ENCODE results near the gene CD59. TPM values are rescaled to one million over a fixed set of nuclear protein-coding genes. Genes with fewer than 3 reads are reported as not detected.

CD59 gene
- total and polyA plus RNA-seq, 9 of the 15 experiments (the other 6 are each of a cell fraction or from before 2014, with no cell fraction given) = 38.1 to 338 (median 173) TPM

DNA sequence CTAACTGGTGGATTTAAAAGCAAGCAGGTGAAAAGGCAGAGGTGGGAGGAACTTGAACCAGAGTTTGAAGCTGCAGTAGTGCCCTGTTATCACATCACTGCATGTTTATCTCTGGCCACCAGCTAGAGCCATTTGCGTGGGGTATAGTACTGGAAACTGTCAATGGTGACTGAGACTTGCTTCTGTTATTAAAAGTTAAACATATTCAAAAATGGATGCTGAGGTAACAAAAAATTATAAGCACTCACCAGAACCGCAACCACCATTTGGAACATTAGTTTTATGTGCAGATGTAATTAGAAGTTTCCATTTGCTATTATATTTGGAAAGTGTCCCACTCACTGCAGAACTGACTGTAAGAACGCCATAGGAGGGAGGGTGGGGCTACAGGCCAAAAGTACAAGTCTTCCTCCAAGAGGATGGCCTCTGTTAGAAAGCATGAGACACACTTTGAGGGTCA, 1.2 kb upstream of the CD59 start (continued):
- TF ChIP-seq TCF7 (IDR thresholded peaks at IDR 0.05; ENCODE audit: borderline replicate concordance) (peak; percentile 44; the same call in 1 of the 2 replicates), ATF7 (IDR thresholded peaks at IDR 0.05) (0 out of 2 replicates have a peak, but pooled peaks have one; percentile 36), NBN (IDR thresholded peaks at IDR 0.05; ENCODE audit: low read depth) (peak; percentile 84; the same call in 1 of the 2 replicates), NCOA2 (IDR thresholded peaks at IDR 0.05; ENCODE audit: partially characterized antibody in 2 of 2) (no peak), GATAD2A (IDR thresholded peaks at IDR 0.05) (peak; percentile 75; the same call in 1 of the 2 replicates), SIX5 (IDR thresholded peaks at IDR 0.05; ENCODE audit: borderline replicate concordance in 1 of 2, insufficient read depth in 1 of 2, low read depth in 1 of 2, low read length in 2 of 2) (no peak), RBM22 (IDR thresholded peaks at IDR 0.05; ENCODE audit: low read depth, low read length, poor library complexity, severe bottlenecking) (no peak), SNRNP70 (optimal IDR thresholded peaks at IDR 0.05; ENCODE audit: low read depth, low read length) (no peak), HNRNPUL1 (IDR thresholded peaks at IDR 0.05; ENCODE audit: low read length) (no peak), MCM2 (IDR thresholded peaks at IDR 0.05; ENCODE audit: low read depth) (no peak), TAL1 (IDR thresholded peaks at IDR 0.05) (peak; percentile 95)
- TF ChIP-seq, protein P1, sequence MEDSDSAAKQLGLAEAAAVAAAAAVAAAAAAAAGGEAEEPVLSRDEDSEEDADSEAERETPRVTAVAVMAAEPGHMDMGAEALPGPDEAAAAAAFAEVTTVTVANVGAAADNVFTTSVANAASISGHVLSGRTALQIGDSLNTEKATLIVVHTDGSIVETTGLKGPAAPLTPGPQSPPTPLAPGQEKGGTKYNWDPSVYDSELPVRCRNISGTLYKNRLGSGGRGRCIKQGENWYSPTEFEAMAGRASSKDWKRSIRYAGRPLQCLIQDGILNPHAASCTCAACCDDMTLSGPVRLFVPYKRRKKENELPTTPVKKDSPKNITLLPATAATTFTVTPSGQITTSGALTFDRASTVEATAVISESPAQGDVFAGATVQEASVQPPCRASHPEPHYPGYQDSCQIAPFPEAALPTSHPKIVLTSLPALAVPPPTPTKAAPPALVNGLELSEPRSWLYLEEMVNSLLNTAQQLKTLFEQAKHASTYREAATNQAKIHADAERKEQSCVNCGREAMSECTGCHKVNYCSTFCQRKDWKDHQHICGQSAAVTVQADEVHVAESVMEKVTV (CRISPR knock-in tag; IDR thresholded peaks at IDR 0.05) = no peak
- TF ChIP-seq, protein P2, sequence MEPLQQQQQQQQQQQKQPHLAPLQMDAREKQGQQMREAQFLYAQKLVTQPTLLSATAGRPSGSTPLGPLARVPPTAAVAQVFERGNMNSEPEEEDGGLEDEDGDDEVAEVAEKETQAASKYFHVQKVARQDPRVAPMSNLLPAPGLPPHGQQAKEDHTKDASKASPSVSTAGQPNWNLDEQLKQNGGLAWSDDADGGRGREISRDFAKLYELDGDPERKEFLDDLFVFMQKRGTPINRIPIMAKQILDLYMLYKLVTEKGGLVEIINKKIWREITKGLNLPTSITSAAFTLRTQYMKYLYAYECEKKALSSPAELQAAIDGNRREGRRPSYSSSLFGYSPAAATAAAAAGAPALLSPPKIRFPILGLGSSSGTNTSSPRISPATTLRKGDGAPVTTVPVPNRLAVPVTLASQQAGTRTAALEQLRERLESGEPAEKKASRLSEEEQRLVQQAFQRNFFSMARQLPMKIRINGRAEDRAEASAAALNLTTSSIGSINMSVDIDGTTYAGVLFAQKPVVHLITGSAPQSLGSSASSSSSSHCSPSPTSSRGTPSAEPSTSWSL (CRISPR knock-in tag; IDR thresholded peaks at IDR 0.05; ENCODE audit: borderline replicate concordance) = no peak
- TF ChIP-seq, protein P3, sequence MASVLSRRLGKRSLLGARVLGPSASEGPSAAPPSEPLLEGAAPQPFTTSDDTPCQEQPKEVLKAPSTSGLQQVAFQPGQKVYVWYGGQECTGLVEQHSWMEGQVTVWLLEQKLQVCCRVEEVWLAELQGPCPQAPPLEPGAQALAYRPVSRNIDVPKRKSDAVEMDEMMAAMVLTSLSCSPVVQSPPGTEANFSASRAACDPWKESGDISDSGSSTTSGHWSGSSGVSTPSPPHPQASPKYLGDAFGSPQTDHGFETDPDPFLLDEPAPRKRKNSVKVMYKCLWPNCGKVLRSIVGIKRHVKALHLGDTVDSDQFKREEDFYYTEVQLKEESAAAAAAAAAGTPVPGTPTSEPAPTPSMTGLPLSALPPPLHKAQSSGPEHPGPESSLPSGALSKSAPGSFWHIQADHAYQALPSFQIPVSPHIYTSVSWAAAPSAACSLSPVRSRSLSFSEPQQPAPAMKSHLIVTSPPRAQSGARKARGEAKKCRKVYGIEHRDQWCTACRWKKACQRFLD (CRISPR knock-in tag; IDR thresholded peaks at IDR 0.05) = peak; percentile 76; the same call in 1 of the 2 replicates
- TF ChIP-seq, protein P4, sequence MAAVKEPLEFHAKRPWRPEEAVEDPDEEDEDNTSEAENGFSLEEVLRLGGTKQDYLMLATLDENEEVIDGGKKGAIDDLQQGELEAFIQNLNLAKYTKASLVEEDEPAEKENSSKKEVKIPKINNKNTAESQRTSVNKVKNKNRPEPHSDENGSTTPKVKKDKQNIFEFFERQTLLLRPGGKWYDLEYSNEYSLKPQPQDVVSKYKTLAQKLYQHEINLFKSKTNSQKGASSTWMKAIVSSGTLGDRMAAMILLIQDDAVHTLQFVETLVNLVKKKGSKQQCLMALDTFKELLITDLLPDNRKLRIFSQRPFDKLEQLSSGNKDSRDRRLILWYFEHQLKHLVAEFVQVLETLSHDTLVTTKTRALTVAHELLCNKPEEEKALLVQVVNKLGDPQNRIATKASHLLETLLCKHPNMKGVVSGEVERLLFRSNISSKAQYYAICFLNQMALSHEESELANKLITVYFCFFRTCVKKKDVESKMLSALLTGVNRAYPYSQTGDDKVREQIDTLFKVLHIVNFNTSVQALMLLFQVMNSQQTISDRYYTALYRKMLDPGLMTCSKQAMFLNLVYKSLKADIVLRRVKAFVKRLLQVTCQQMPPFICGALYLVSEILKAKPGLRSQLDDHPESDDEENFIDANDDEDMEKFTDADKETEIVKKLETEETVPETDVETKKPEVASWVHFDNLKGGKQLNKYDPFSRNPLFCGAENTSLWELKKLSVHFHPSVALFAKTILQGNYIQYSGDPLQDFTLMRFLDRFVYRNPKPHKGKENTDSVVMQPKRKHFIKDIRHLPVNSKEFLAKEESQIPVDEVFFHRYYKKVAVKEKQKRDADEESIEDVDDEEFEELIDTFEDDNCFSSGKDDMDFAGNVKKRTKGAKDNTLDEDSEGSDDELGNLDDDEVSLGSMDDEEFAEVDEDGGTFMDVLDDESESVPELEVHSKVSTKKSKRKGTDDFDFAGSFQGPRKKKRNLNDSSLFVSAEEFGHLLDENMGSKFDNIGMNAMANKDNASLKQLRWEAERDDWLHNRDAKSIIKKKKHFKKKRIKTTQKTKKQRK (IDR thresholded peaks at IDR 0.05; ENCODE audit: borderline replicate concordance, low read depth, low read length) = no peak
- TF ChIP-seq, protein P5, sequence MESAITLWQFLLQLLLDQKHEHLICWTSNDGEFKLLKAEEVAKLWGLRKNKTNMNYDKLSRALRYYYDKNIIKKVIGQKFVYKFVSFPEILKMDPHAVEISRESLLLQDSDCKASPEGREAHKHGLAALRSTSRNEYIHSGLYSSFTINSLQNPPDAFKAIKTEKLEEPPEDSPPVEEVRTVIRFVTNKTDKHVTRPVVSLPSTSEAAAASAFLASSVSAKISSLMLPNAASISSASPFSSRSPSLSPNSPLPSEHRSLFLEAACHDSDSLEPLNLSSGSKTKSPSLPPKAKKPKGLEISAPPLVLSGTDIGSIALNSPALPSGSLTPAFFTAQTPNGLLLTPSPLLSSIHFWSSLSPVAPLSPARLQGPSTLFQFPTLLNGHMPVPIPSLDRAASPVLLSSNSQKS (CRISPR knock-in tag; IDR thresholded peaks at IDR 0.05) = no peak
- TF ChIP-seq, protein P6, sequence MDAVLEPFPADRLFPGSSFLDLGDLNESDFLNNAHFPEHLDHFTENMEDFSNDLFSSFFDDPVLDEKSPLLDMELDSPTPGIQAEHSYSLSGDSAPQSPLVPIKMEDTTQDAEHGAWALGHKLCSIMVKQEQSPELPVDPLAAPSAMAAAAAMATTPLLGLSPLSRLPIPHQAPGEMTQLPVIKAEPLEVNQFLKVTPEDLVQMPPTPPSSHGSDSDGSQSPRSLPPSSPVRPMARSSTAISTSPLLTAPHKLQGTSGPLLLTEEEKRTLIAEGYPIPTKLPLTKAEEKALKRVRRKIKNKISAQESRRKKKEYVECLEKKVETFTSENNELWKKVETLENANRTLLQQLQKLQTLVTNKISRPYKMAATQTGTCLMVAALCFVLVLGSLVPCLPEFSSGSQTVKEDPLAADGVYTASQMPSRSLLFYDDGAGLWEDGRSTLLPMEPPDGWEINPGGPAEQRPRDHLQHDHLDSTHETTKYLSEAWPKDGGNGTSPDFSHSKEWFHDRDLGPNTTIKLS (IDR thresholded peaks at IDR 0.05; ENCODE audit: borderline replicate concordance, low read depth) = no peak

All from K562 (cell line).